ENCODE results near the gene DTD1.
"Not testable (repeated sequence)": the region's sequence is repeated elsewhere in the genome, so short reads cannot be mapped to it uniquely, and the experiment has no call there.

The DTD1 gene

DNA sequence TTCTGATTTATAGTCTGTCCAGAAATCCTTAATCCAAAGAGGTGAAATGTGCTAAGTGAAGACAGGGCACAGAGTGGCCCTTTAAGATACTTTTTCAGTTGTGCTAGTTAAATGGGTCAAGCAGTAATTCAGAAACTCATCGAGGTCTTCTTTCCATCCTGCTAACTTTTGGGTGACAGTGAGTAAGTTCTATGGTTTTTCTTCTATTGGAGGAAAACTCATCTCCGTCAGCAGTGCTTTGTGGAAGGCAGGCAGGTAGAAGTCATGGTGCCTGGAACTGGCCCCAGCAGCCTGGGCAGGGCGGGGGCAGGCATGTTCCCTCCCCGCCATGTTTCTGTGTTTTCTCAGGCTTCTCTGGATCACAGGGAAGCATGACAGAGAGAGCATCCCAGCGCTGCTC, 159.2 kb downstream of the DTD1 start:
- DNase-seq: no peak

DNA sequence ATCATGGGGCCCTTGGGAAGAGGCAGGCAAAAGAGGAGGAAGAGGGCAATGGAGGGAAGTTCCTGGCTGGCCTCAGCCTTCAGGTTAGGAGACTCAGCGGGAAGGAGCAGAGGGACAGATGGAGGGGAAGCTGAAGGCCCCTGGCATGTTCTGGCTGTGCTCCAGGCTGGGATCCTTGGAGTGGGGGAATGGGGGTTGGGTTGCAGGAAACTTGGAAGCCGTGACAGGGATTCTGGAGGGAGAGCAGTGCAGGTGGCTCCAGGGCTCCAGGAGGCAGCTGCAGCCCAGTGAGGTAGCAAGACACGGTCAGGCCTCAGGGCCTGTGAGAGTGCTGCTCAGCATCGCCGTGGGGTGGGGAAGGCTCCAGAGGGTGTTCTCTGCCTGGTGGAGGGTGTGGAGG, 161.1 kb downstream of the DTD1 start:
- no peak for DNase-seq

DNA sequence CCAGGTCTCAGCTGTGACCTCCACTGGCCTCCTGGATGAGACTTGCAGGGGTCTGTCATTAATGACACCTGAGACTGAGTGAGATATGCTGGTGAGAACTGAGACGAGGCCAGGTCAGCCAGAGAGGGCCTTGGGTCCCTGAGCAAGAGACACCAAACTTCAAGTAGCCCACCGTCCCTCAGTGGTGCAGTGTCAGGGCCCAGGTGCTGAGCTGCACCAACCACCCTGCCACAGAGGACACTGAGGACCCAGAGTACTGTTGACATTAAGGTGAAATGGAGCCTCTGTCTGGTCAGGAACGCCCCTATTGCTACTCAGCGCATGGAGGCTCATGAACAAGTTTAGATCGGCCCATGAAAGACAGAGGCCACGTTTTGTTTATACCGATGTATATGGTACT, 161.7 kb downstream of the DTD1 start:
- DNase-seq: no peak

DNA sequence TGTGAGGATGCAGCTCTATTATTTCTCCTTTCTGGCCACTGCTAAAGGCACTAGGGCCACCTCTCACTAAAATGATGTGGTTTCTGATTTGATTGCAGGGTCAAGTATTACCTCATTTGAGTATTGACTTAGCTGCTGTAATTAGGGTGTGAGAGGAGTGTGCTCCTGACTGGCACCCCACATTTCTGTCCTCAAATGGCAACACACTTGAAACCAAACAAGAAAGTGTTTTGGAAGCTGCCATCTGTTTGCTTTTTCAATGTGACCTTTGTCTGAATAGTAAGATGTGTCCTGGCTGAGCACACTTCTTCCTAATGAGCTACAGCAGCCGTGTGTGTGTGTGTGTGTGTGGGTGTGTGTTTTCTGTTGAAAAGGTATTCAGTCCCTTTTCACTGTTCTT, 162.9 kb downstream of the DTD1 start:
- DNase-seq: peak; percentile 36

DNA sequence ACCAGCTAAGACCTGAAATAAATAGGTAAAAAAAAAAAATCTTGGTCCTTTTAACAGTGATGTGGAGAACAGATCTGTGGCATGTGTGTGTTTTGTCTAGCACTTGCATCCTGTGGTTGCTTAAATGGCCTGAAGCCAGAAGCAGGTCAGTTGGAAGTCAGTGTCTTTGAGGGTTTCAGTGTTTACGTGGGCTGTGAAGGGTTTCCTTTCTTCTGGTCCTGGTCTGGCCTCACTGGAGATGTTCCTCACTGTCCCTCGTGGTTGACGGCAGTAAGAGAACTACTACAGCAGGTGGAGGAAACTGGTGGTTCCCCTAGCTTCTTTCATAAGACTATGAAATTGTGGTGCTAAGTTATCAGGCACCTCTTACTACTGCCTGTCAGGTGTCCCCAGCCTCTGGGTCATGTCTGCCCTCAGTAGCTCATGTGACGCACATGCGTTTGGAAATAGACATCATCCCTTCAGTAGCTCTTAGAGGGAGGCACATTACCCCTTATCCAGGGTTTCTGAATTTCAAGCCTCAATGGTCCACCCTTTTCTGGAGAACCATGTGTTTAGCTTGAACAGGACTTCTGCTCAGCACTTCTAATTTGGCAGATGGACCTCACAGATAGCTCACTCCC, 166.3 kb downstream of the DTD1 start:
- no peak for DNase-seq

DNA sequence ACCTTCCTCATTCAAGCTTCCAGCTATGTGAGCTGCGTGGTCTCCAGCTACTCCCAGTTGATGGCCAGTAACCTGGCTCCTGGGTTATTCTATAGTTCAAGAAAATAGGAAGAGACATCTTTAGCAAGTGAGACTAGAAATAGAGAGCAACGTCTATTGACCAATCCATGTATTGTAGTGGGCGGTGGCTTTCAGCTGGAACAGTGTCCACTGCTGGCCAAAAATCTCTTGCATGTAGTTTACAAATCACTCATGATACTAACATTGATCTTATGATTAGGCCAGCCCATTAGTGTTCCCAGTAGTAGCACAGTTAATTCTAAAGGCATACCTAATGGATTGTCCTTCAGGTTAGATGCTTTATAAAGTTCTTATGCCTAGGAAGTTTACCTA, 166.8 kb downstream of the DTD1 start:
- DNase-seq: no peak

DNA sequence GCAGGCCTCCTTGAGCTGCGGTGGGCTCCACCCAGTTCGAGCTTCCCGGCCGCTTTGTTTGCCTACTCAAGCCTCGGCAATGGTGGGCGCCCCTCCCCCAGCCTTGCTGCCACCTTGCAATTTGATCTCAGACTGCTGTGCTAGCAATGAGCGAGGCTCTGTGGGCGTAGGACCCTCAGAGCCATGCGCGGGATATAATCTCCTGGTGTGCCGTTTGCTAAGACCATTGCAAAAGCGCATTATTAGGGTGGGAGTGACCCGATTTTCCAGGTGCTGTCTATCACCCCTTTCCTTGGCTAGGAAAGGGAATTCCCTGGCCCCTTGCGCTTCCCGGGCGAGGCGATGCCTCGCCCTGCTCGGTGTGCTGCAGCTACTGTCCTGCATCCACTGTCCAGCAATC, 173.0 kb downstream of the DTD1 start:
- DNase-seq: not testable (repeated sequence)

DNA sequence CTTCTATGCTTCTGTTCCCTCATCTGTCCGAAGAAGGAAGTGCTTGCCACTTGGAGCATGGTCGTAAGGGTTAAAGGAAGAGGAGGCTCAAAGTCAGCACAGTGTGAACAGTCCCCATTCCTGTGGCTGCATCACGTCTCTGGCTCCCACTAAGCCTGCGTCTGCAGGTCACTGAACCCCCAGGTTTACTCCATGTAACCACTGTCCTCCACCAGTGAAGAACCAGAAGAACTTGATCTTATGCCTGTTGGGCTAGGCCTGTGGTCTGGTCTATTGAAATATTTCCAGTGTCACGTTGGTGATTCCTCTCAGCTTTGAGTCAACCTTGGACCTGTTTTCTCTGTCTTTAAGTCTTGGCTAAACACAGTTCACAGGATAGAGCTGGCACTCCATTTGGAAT, 179.8 kb downstream of the DTD1 start:
- DNase-seq: no peak

DNA sequence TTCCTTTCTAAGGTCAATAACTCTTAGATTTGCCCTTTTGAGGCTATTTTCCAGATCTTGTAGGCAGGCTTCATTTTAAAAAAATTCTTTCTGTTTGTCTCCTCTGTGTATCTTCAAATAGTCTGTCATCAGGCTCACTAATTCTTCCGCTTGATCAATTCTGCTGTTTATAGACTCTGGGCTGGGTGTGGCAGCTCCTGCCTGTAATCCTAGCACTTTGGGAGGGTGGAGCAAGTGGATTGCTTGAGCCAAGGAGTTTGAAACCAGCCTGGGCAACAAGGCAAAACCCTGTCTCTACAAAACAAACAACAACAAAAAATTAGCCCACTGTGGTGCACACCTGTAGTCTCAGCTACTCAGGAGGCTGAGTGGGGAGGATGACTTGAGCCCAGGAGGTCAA, 185.7 kb downstream of the DTD1 start:
- no peak for DNase-seq

DNA sequence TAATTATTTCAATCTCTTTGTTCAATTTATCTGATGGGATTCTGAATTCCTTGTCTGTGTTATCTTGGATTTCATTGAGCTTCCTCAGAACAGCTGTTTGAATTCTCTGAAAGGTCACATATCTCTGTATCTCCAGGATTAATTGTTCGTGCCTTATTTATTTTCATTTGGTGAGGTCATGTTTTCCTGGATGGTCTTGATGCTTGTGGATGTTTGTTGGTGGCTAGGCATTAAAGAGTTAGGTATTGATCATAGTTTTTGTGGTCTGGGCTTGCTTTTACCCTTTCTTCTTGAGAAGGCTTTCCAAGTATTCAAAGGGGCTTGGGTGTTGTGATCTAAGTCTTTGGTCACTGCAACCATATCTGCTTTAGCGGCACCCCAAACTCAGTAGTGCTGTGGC, 186.4 kb downstream of the DTD1 start:
- DNase-seq: no peak

DNA sequence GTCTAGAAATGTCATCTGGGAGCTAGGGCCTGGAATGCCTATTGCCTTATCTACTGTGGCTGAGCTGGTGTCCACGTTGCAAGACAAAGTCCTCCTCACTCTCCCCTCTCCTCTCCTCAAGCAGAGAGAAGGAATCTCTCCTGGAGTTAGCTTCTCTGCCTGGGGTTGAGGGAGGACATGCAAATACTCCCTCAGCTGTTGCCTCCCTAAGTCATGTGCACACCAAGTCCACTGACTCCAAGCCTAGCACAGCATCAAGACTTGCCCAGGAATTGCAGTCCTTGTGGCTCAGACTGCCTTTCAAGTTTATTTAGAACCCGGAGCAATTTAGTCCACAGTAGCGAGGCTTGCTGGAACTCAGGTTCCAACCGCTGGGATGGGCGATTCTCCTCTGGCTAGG, 187.8 kb downstream of the DTD1 start:
- DNase-seq: no peak

DNA sequence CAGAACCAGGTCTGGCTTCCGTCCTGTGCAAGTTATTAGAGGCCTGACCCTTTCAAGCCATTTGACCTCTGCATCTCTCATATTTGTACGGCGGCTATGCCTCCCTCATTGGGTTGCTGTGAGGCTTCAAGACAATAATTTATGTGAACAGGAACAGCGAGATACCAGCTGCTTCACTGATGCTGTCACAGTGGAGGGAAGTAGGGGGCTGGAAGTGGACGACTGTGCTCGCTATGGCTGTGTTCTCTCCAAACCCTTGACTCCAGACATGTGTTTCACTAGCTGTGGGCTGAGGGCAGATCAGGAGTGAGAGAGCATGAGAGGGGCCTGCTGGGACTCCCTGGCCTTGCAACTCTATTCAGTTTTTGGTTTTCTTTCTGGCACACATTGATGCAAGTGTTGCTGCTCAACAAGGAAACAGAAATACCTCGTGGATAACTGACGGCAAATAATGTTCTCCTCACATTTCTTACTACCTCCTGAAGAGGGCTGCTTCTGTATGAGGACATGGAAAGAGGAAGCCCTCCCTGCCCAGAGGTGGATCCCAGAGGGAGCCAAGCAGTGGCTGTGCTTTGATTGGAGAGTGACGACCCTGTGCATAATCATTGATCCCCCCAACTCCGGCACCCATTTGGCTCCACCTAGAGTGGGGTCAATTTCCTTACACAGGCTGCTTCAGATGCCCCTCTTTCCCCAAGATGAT, 191.0 kb downstream of the DTD1 start:
- no peak for DNase-seq

DNA sequence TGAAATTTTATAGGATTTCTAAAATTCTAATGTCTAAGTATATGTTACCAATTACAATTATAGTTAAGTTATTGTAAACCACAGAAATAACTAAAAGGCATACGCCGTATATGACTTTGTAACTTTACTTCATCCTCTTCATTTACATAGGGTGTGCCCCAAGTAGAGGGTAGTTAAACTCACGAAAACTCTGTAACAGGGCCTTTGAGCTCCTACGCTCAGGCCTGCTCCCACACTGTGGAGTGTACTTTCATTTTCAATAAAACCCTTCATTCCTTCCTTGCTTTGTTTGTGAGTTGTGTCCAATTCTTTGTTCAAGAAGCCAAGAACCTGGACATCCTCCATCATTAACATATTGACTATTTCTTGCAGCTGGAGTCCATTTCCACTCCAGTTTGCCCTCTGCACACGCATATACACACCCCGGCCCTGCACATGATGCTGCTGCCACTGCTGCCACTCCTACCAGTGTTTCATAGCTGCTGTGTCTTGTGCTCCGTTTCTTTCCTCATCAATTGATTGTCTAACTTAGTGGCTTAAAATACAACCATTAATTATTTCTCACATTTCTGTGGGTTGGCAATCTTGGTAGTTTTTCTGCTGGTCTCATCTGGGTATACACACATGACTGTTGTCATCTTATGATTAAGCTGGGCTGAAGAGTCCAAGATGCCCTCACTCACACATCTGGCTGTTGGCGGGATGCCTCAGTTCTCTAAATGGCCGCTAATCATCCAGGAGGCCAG, 192.7 kb downstream of the DTD1 start:
- DNase-seq: no peak

DNA sequence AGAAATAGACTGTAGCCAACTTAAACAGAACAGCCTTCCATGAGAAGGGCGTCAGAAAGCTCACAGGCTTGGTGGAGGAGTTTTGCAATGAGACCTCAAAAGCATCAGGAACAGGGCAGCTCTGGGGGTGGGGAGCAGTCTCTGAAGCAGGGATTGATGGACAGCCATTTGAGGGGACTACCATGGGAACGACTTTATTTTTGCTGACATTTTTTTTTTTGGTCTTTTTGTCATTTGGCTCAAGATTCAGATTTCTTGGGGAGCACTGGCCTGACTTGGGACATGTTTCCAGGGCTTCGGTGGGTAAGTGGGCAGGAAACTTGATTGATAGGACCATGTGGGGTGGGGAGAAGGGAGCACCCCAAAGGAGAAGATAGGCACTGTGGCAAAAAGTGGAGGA, 193.7 kb downstream of the DTD1 start:
- DNase-seq: no peak

DNA sequence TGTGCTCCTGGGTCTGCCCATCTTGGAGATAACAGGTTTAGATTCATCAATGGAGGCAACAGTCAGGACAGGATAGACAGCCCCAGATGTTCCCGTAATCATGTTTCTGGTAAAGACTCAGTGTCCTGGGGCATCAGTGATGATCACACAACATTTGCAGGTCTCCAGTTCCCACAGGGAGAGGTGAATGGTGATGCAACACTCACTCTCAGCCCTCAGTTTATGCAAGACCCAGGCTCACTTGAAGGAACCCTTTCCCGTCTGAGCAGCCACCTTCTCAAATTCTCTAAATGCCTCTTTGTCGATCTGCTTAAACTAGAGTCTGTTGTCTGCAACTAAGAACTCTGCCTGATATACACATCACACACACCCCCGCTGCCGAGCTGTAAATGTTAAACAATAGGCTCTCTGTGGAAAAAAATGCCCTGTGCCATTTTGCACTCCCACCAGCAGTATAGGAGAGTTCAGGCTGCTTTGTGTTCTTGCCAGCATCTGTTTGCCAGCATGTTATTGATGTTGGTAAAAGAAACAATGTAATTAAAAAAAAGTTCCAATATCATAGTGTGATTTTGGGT, 195.6 kb downstream of the DTD1 start:
- DNase-seq: no peak

DNA sequence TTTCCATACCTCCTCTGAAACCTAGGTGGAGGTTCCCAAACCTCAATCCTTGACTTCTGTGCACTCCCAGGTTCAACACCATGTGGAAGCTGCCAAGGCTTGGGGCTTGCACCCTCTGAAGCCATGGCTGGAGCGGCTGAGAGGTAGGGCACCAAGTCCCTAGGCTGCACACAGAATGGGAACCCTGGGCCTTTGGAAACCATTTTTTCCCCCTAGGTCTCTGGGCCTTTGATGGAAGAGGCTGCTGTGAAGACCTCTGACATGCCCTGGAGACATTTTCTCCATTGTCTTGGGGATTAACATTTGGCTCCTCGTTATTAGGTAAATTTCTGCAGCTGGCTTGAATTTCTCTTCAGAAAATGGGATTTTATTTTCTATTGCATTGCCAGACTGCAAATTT, 199.2 kb downstream of the DTD1 start:
- DNase-seq: not testable (repeated sequence)

DNA sequence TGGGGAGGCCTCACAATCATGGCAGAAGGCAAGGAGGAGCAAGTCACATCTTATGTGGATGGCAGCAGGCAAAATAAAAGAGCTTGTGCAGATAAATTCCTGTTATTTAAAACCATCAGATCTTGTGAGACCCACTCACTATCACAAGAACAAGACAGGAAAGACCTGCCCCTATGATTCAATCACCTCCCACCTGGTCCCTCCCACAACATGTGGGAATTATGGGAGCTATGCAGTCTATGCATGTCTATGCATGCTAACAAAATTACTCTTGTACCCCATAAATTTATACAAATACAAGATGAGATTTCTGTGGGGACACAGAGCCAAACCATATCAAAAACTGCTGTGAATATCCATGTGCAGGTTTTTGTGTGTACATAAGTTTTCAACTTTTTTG, 200.2 kb downstream of the DTD1 start:
- no peak for DNase-seq

DNA sequence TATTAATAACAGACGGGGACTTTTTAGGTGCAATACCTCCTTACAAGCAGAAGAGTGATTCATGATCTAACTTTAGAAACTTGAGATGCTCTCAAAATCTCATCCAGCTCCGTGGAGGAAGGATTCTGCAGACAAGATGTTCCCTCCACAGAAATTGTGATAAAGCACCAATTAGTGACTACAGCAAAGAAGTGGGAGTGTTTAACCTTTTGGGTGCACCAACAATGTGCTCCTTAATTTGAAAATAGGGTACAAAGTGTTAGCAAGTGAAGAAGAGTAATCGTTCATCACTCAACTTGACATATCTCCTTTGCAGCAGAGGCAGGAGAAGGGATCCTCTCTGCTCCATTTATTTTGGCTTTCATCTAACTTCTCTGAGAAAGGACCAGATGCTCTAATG, 202.9 kb downstream of the DTD1 start:
- DNase-seq: no peak

DNA sequence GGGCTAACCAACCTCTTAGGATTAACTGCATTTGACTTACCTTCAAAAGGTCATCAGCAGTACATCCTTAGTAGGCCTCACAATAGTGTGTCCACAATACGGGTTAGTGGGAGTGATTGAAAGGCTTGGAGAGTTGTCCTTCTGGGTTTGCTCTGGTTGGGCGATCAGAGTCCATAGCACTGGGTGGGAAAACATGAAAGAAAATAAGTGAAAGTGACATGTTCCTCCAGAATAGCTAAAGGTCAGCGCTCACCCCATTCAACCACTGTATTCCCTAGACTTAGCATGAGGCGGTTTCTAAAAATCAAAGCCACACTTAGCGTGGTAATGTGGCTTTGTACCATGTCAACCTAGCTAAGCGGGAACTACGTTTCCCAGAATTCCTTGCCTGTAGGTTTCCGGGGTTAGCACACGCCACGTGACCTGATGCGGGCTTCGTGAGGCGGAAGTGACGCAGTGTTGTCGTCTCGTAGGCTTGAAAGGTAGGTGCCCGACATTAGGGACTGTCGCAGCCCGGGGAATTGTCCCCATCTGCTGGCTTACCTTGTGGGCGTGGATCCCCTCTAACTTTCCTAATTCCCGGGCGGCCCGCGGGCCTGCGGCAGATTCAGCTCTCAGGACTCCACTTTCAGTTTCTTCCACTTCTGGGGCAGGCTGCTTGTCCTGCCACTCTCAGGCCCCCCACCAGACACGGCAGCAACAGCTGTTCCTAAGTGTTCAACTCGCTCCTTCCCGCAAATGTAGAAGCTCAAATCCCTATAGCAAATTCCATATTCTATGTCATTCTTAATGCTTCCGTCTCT, 206.0 kb downstream of the DTD1 start:
- peak; percentile 92 for DNase-seq

DNA sequence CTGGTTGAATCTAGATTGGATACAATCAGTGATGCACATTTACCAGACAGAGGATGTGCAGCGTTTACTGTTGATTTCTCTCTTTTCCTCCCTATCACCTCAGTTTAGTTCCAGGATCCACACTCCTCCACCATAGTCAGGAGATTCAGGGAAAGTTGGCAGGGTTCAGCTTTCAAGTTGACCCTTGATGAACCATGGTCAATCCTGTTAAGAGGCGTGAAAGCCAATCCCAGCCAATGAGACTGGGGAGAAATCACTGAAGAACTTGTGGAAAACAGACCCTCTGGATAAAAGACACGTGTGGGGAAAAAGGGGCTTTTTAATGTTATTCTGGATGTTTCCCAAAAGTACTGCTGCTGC, 206.6 kb downstream of the DTD1 start:
- DNase-seq: no peak

DNA sequence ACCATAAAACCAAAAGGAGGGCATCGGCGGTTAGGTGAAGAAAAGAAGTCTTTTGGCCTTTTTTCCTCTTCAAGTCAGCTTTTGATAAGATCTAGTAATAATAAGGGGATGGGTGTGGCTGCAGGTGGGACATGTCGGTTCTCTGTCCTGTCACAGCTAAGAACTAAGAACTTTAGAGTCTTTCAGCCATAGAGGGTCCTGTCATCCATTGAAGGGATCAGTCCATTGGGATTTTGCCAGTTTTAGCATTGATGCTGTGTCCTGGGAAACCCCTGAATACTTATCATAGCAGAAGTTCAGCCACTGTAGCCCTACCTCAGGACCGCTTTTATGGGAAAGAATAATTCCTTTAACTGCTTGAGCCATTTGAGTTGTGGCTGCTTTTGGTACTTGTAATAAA, 207.5 kb downstream of the DTD1 start:
- no peak for DNase-seq

DNA sequence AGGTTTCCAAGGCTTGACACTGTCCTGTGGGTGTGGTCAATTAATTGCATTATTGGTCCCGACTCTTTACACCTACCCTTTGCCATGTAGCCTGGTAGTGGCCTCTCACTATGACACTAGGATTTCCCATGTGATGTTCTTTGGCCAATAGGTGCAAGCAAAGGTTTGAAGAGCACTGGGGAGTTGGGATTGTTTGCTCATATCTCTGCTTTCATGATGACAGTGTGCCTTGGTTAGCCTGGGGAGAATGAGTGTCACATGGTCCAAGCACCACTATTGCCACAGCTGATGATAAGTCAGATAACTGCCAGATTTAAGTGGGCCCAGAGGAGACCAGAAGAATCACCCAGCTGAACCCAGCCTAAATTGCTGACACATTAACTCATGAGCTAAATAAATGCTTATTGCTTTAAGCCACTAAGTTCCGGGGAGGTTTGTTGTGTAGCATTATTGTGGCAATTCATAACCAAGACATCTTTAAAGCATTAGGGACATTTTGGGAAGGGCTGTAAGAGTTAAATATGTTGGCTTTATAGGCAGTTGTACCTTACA, 208.5 kb downstream of the DTD1 start:
- no peak for DNase-seq

DNA sequence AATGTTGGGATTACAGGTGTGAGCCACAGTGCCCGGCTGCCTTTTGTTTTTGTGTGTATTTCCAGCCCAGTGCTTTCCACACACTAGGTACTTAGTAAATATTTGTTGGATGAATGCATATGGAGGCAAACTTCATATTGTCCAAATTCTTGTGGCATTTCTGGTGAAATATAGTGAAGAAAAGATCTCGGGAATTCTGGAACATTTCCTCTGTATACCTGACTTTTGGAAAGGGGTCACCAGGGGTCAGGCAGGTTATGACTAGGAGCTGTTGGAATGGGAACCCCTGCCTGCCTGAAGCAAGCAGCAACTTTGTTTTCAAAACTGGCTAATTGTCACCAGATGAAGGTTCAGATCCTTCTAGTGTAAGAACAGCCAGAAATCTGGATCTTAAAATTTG, 213.7 kb downstream of the DTD1 start:
- DNase-seq: no peak
